ENCODE data around the gene CDR2.

DNA sequence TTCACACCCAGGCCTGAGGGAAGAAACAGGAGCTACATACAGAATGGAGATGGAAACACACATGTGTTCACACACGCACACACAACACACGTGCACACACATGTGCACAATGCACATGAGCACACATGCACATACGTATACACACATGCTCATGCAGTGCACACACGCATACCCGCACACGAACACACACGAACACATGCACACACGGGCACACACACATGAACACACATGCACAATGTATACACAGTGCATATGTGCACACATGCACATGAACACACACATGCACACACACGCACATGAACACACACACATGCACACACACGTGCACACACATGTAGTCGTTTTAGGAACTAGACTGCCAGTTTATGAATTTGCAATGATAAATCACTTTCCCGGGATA is 49.3 kb upstream of the CDR2 start:
- TF ChIP-seq CTCF (IDR thresholded peaks at IDR 0.05) (no peak), POLR2A (IDR thresholded peaks at IDR 0.05) (no peak)
